H9 (cell line): ENCODE data around the gene ZBTB20. TPM values are rescaled to one million over a fixed set of nuclear protein-coding genes. Genes with fewer than 3 reads are reported as not detected.

Source experiments
- DNase-seq: peaks from one replicate; pipeline ENCODE4 v3.0.0-alpha.2; 2017
- H2AFZ ChIP-seq: one replicate; pipeline ENCODE4 v1.6.1; 2013; ENCODE audit warnings: mild to moderate bottlenecking, low read length, control low read depth, moderate library complexity
- H2AK5ac ChIP-seq: 2 replicates; pipeline ENCODE4 v1.6.1; 2013; ENCODE audit warnings: low read length, control low read depth, mixed read lengths; ENCODE audit not compliant: insufficient read length
- H2BK120ac ChIP-seq: one replicate; pipeline ENCODE4 v1.6.1; 2013; ENCODE audit warnings: low read depth, mild to moderate bottlenecking, low read length, control low read depth, inconsistent platforms; ENCODE audit not compliant: poor library complexity, severe bottlenecking
- H2BK12ac ChIP-seq: 2 replicates; pipeline ENCODE4 v1.6.1; 2013; ENCODE audit warnings: low read length, control low read depth, mixed read lengths, low read depth; ENCODE audit not compliant: insufficient read length
- H2BK15ac ChIP-seq: 2 replicates; pipeline ENCODE4 v1.6.1; 2013; ENCODE audit warnings: low read depth, low read length, control low read depth
- H2BK20ac ChIP-seq: one replicate; pipeline ENCODE4 v1.6.1; 2013; ENCODE audit warnings: low read depth, mild to moderate bottlenecking, low read length, control low read depth, inconsistent platforms; ENCODE audit not compliant: poor library complexity, severe bottlenecking
- H2BK5ac ChIP-seq: 2 replicates; pipeline ENCODE4 v1.6.1; 2013; ENCODE audit warnings: low read length, control low read depth, mixed read lengths; ENCODE audit not compliant: insufficient read length
- H3K14ac ChIP-seq: 2 replicates; pipeline ENCODE4 v1.6.1; 2013; ENCODE audit warnings: low read length, control low read depth; ENCODE audit not compliant: insufficient read depth
- H3K18ac ChIP-seq: 2 replicates; pipeline ENCODE4 v1.6.1; 2013; ENCODE audit warnings: low read depth, mild to moderate bottlenecking, mixed read lengths, low read length, control low read depth; ENCODE audit not compliant: insufficient read length
- H3K23ac ChIP-seq: 2 replicates; pipeline ENCODE4 v1.6.1; 2013; ENCODE audit warnings: low read length, control low read depth, mixed read lengths, low read depth; ENCODE audit not compliant: insufficient read length
- H3K23me2 ChIP-seq: 2 replicates; pipeline ENCODE4 v1.6.1; 2013; ENCODE audit warnings: low read depth, mild to moderate bottlenecking, mixed read lengths, low read length, control low read depth; ENCODE audit not compliant: insufficient read length, poor library complexity, severe bottlenecking
- H3K27ac ChIP-seq: 2 replicates; pipeline ENCODE4 v1.5.1; 2013; ENCODE audit warnings: low read length, control low read depth, mixed read lengths, low read depth; ENCODE audit not compliant: insufficient read length
- H3K27me3 ChIP-seq: 2 replicates; pipeline ENCODE4 v1.6.1; 2013; ENCODE audit warnings: low read length, control low read depth, inconsistent platforms; ENCODE audit not compliant: insufficient read depth
- H3K4ac ChIP-seq: 2 replicates; pipeline ENCODE4 v1.6.1; 2013; ENCODE audit warnings: low read depth, mild to moderate bottlenecking, control low read depth, inconsistent platforms, low read length, moderate library complexity
- H3K4me1 ChIP-seq: 2 replicates; pipeline ENCODE4 v1.6.1; 2013; ENCODE audit warnings: low read length, control low read depth, inconsistent platforms; ENCODE audit not compliant: insufficient read depth
- H3K4me2 ChIP-seq: 2 replicates; pipeline ENCODE4 v1.6.1; 2013; ENCODE audit warnings: low read length, control low read depth, mixed read lengths; ENCODE audit not compliant: insufficient read length, insufficient read depth
- H3K56ac ChIP-seq: 2 replicates; pipeline ENCODE4 v1.6.1; 2013; ENCODE audit warnings: low read depth, mild to moderate bottlenecking, mixed read lengths, low read length, control low read depth; ENCODE audit not compliant: insufficient read length
- H3K79me1 ChIP-seq: 2 replicates; pipeline ENCODE4 v1.6.1; 2013; ENCODE audit warnings: low read depth, mild to moderate bottlenecking, moderate library complexity, low read length, control low read depth, inconsistent platforms; ENCODE audit not compliant: insufficient read depth, poor library complexity, severe bottlenecking
- H3K79me2 ChIP-seq: 2 replicates; pipeline ENCODE4 v1.6.1; 2013; ENCODE audit warnings: low read length, control low read depth, inconsistent platforms; ENCODE audit not compliant: insufficient read depth
- H3K9ac ChIP-seq: 2 replicates; pipeline ENCODE4 v1.6.1; 2013; ENCODE audit warnings: low read length, control low read depth, mixed read lengths; ENCODE audit not compliant: insufficient read length; ENCODE audit errors: extremely low read depth
- H3K9me3 ChIP-seq: one replicate; pipeline ENCODE4 v1.6.1; 2013; ENCODE audit warnings: low read depth, low read length, inconsistent platforms; ENCODE audit not compliant: control insufficient read depth
- H3T11ph ChIP-seq: one replicate; pipeline ENCODE4 v1.6.1; 2013; ENCODE audit warnings: mild to moderate bottlenecking, low read length, control low read depth, inconsistent platforms
- H4K20me1 ChIP-seq: one replicate; pipeline ENCODE4 v1.6.1; 2013; ENCODE audit not compliant: control insufficient read depth, insufficient read length, insufficient read depth
- H4K5ac ChIP-seq: 2 replicates; pipeline ENCODE4 v1.6.1; 2013; ENCODE audit warnings: low read depth, mild to moderate bottlenecking, mixed read lengths, low read length, control low read depth; ENCODE audit not compliant: insufficient read length
- H4K8ac ChIP-seq: replicated peaks from 2 replicates; pipeline ENCODE4 v1.6.1; 2013; ENCODE audit warnings: low read length, control low read depth, mixed read lengths, low read depth; ENCODE audit not compliant: insufficient read length
- H4K91ac ChIP-seq: 2 replicates; pipeline ENCODE4 v1.6.1; 2013; ENCODE audit warnings: low read depth, mild to moderate bottlenecking, moderate library complexity, mixed read lengths, low read length, control low read depth; ENCODE audit not compliant: insufficient read length
- H3K27ac Mint-ChIP-seq, 3 experiments: 2 replicates in 2 of 3; 3 replicates in 1 of 3; pipeline ENCODE4 v1.8.0; 2020 to 2021; ENCODE audit warnings: mixed read lengths in 3 of 3, mild to moderate bottlenecking in 1 of 3, moderate library complexity in 1 of 3
- H3K27me3 Mint-ChIP-seq: 2 replicates; pipeline ENCODE4 v1.8.0; 2021; ENCODE audit warnings: low read depth, mild to moderate bottlenecking, moderate library complexity, mixed read lengths
- H3K36me3 Mint-ChIP-seq, 3 experiments: 2 replicates in 2 of 3; 3 replicates in 1 of 3; pipeline ENCODE4 v1.8.0; 2020 to 2021; ENCODE audit warnings: low read depth in 3 of 3, mixed read lengths in 3 of 3; ENCODE audit not compliant: insufficient read depth in 1 of 3
- H3K4me1 Mint-ChIP-seq, 2 experiments: 2 replicates each; pipeline ENCODE4 v1.8.0; 2020; ENCODE audit warnings: mixed read lengths in 2 of 2
- H3K4me3 Mint-ChIP-seq, 2 experiments: 2 replicates in 1 of 2; 3 replicates in 1 of 2; pipeline ENCODE4 v1.8.0; 2020 to 2021; ENCODE audit warnings: mild to moderate bottlenecking in 2 of 2, mixed read lengths in 2 of 2, moderate library complexity in 1 of 2
- H3K9me3 Mint-ChIP-seq, 2 experiments: 2 replicates in 1 of 2; 3 replicates in 1 of 2; pipeline ENCODE4 v1.8.0; 2020; ENCODE audit warnings: mild to moderate bottlenecking in 2 of 2, mixed read lengths in 2 of 2, moderate library complexity in 1 of 2
- CTCF ChIP-seq: fragments of 200-600 bp; sonication (generic); conservative IDR thresholded peaks from 3 replicates; pipeline ENCODE4 v1.8.0; 2021; ENCODE audit warnings: antibody characterized with exemption, mild to moderate bottlenecking
- total RNA-seq: library from RNA; stranded (reverse); gene quantifications from 2 replicates; pipeline ENCODE4 v1.2.1, GENCODE V29; 2021

The ZBTB20 gene
- total RNA-seq, 1 experiment from 2014 or later, result 0.70 TPM

GRCh38 chr3:114418107-114418506 lies 729.0 kb downstream of the ZBTB20 start:
- no peaks in the 10 kb centered on the region for H3K27me3 Mint-ChIP-seq
- Histone ChIP-seq H3K4ac (no peak overlapping the region), H2BK5ac (no peak overlapping the region), H3K4me1 (no peaks in the 10 kb centered on the region; the same call in 1 of the 2 replicates), H3K4me2 (no peak overlapping the region), H3T11ph (no peak overlapping the region), H3K9ac (no peak overlapping the region), H3K18ac (no peak overlapping the region), H3K27me3 (no peaks in the 10 kb centered on the region), H3K14ac (no peak overlapping the region), H3K27ac (no peak overlapping the region), H3K79me1 (no peaks in the 10 kb centered on the region), H4K20me1 (no peaks in the 10 kb centered on the region), H4K91ac (no peak overlapping the region), H3K56ac (no peak overlapping the region), H2BK120ac (no peak overlapping the region), H2AK5ac (no peak overlapping the region), H2BK12ac (no peak overlapping the region), H2BK20ac (no peak overlapping the region), H3K79me2 (no peaks in the 10 kb centered on the region), H4K5ac (no peak overlapping the region), H2BK15ac (no peak overlapping the region), H3K23me2 (no peaks in the 10 kb centered on the region), H3K23ac (no peak overlapping the region), H4K8ac (no peak overlapping the region), H2AFZ (no peak overlapping the region), H3K9me3 (no peaks in the 10 kb centered on the region)
- H3K36me3 Mint-ChIP-seq, result no peaks in the 10 kb centered on the region
- peaks cover 8 to 14% of the 10 kb centered on the region in 2 experiments for H3K4me1 Mint-ChIP-seq
- no peak overlapping the region for H3K4me3 Mint-ChIP-seq
- TF ChIP-seq CTCF, result no peak
- H3K27ac Mint-ChIP-seq, result no peak overlapping the region
- no peaks in the 10 kb centered on the region for H3K9me3 Mint-ChIP-seq
- no peak for DNase-seq
